GM19372 (cell line): Measurements from ENCODE around the gene KCTD16.

ENCODE experiments used
- ATAC-seq: cut with Tn5 transposase; IDR thresholded peaks from one replicate; pipeline ENCODE4 v1.9.1; 2021; ENCODE audit warnings: mild to moderate bottlenecking, low read depth, moderate library complexity; ENCODE audit not compliant: unreplicated experiment

Gene KCTD16

GRCh38 chr5:144436007-144436406, 265.3 kb downstream of the KCTD16 start:
- no peak for ATAC-seq

GRCh38 chr5:144438237-144438636, 267.6 kb downstream of the KCTD16 start:
- no peak for ATAC-seq

- no peak for ATAC-seq
Measured at GRCh38 chr5:144448457-144448856, 277.8 kb downstream of the KCTD16 start.

GRCh38 chr5:144451187-144451973, 280.7 kb downstream of the KCTD16 start:
- no peak for ATAC-seq

GRCh38 chr5:144453753-144454152, 283.1 kb downstream of the KCTD16 start:
- no peak for ATAC-seq

- no peak for ATAC-seq
Measured at GRCh38 chr5:144457160-144457559, 286.5 kb downstream of the KCTD16 start.

- no peak for ATAC-seq
Measured at GRCh38 chr5:144458216-144458615, 287.5 kb downstream of the KCTD16 start.

- no peak for ATAC-seq
Measured at GRCh38 chr5:144460600-144460999, 289.9 kb downstream of the KCTD16 start.

- ATAC-seq = no peak
Measured at GRCh38 chr5:144462577-144462976, 291.9 kb downstream of the KCTD16 start.

- no peak for ATAC-seq
Measured at GRCh38 chr5:144463481-144464223, 293.0 kb downstream of the KCTD16 start.

GRCh38 chr5:144464306-144464705, 293.6 kb downstream of the KCTD16 start:
- no peak for ATAC-seq

GRCh38 chr5:144465441-144465840, 294.8 kb downstream of the KCTD16 start:
- no peak for ATAC-seq

- ATAC-seq = no peak
Measured at GRCh38 chr5:144467792-144468191, 297.1 kb downstream of the KCTD16 start.

- ATAC-seq = no peak
Measured at GRCh38 chr5:144468571-144468970, 297.9 kb downstream of the KCTD16 start.

GRCh38 chr5:144469106-144469505, 298.4 kb downstream of the KCTD16 start:
- no peak for ATAC-seq

- no peak for ATAC-seq
Measured at GRCh38 chr5:144472221-144472620, 301.5 kb downstream of the KCTD16 start.

GRCh38 chr5:144473650-144474049, 303.0 kb downstream of the KCTD16 start:
- no peak for ATAC-seq

GRCh38 chr5:144478565-144478964, 307.9 kb downstream of the KCTD16 start:
- no peak for ATAC-seq

GRCh38 chr5:144481861-144482260, 311.2 kb downstream of the KCTD16 start:
- ATAC-seq = no peak

- no peak for ATAC-seq
Measured at GRCh38 chr5:144484124-144484897, 313.6 kb downstream of the KCTD16 start.

- ATAC-seq = no peak
Measured at GRCh38 chr5:144485540-144485939, 314.9 kb downstream of the KCTD16 start.
